A172 (cell line): ENCODE measurements around the gene SPATA19. TPM values are rescaled to one million over a fixed set of nuclear protein-coding genes. Genes with fewer than 3 reads are reported as not detected.
A peak's percentile ranks its signal among the peaks of the same experiment; 100 is the strongest.

Experiments
- DNase-seq: peaks from one replicate; pipeline ENCODE4 v3.0.0-alpha.2; 2015; ENCODE audit warnings: low spot score
- total RNA-seq: library from RNA; depleted of rRNA; stranded (reverse); fragments of >200 nt; shearing (Covaris generic); gene quantifications from 2 replicates; pipeline ENCODE4 v1.2.3, GENCODE V29; 2014

Gene SPATA19
- total RNA-seq, 1 experiment from 2014 or later: not detected

GRCh38 chr11:133835593-133836548 lies 9.4 kb downstream of the SPATA19 start:
- no peak for DNase-seq

- DNase-seq: peak; percentile 63
Observed at GRCh38 chr11:133834682-133835592, 10.4 kb downstream of the SPATA19 start.

- DNase-seq: no peak
Observed at GRCh38 chr11:133833898-133834681, 11.2 kb downstream of the SPATA19 start.

GRCh38 chr11:133832991-133833897 lies 12.1 kb downstream of the SPATA19 start:
- no peak for DNase-seq

- no peak for DNase-seq
Observed at GRCh38 chr11:133832096-133832990, 13.0 kb downstream of the SPATA19 start.

- DNase-seq: no peak
Observed at GRCh38 chr11:133830931-133831907, 14.1 kb downstream of the SPATA19 start.

GRCh38 chr11:133829566-133829965 lies 15.7 kb downstream of the SPATA19 start:
- DNase-seq: no peak

GRCh38 chr11:133828871-133829270 lies 16.4 kb downstream of the SPATA19 start:
- DNase-seq: no peak

- no peak for DNase-seq
Observed at GRCh38 chr11:133827556-133827955, 17.8 kb downstream of the SPATA19 start.

GRCh38 chr11:133826866-133827265 lies 18.4 kb downstream of the SPATA19 start:
- no peak for DNase-seq

GRCh38 chr11:133825666-133826065 lies 19.6 kb downstream of the SPATA19 start:
- DNase-seq: no peak

- no peak for DNase-seq
Observed at GRCh38 chr11:133825156-133825555, 20.2 kb downstream of the SPATA19 start.

GRCh38 chr11:133824593-133824992 lies 20.7 kb downstream of the SPATA19 start:
- no peak for DNase-seq

GRCh38 chr11:133823614-133824013 lies 21.7 kb downstream of the SPATA19 start:
- no peak for DNase-seq

- DNase-seq: no peak
Observed at GRCh38 chr11:133823211-133823610, 22.1 kb downstream of the SPATA19 start.

- no peak for DNase-seq
Observed at GRCh38 chr11:133821776-133822175, 23.5 kb downstream of the SPATA19 start.

GRCh38 chr11:133819746-133820315 lies 25.5 kb downstream of the SPATA19 start:
- DNase-seq: no peak

- DNase-seq: no peak
Observed at GRCh38 chr11:133819114-133819513, 26.2 kb downstream of the SPATA19 start.
